Osteocyte (in vitro differentiated cells): Measurements from ENCODE around the gene RAD23B. TPM values are rescaled to one million over a fixed set of nuclear protein-coding genes. Genes with fewer than 3 reads are reported as not detected.

Experiments used
- DNase-seq: peaks from one replicate; pipeline ENCODE4 v3.0.0; 2021; ENCODE audit warnings: mixed read lengths; ENCODE audit not compliant: unreplicated experiment; ENCODE audit errors: extremely low spot score
- H3K27ac Mint-ChIP-seq: one replicate; pipeline ENCODE4 v1.8.0; 2021; ENCODE audit warnings: mild to moderate bottlenecking, mixed read lengths; ENCODE audit not compliant: unreplicated experiment
- H3K27me3 Mint-ChIP-seq: one replicate; pipeline ENCODE4 v1.8.0; 2021; ENCODE audit warnings: mixed read lengths; ENCODE audit not compliant: unreplicated experiment
- H3K36me3 Mint-ChIP-seq: one replicate; pipeline ENCODE4 v1.8.0; 2021; ENCODE audit warnings: mixed read lengths; ENCODE audit not compliant: unreplicated experiment
- H3K4me1 Mint-ChIP-seq: one replicate; pipeline ENCODE4 v1.8.0; 2021; ENCODE audit warnings: mixed read lengths; ENCODE audit not compliant: unreplicated experiment
- H3K4me3 Mint-ChIP-seq: one replicate; pipeline ENCODE4 v1.8.0; 2021; ENCODE audit warnings: mild to moderate bottlenecking, moderate library complexity, mixed read lengths; ENCODE audit not compliant: unreplicated experiment
- H3K9me3 Mint-ChIP-seq: one replicate; pipeline ENCODE4 v1.8.0; 2021; ENCODE audit warnings: mixed read lengths; ENCODE audit not compliant: unreplicated experiment
- CTCF ChIP-seq: fragments of 200-600 bp; sonication (generic); IDR thresholded peaks from 2 replicates; pipeline ENCODE4 v1.5.0; 2021; ENCODE audit warnings: antibody characterized with exemption, mild to moderate bottlenecking, moderate library complexity
- total RNA-seq: library from RNA; stranded (reverse); gene quantifications from 2 replicates; pipeline ENCODE4 v1.2.1, GENCODE V29; 2021

The RAD23B gene
- total RNA-seq, 1 donor from 2014 or later: 125 TPM

DNA sequence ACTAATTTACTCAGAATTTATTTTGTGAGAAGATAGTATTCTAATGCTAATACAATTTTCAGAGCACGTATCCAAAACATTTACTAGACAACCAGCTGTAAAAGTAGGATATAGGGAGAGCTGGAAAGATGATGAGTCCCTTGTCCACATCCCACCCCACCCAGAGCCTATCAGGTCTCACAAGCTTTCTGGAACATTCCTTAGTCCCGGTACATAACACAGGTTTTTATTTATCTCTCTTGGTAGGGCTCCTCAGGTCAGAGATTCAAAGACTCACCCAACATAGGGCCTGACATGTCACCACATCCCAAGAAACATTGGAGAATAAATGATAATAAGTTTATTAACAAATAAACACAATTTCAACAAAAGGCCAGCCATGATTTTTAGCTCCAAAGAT, 13.8 kb upstream of the RAD23B start:
- TF ChIP-seq CTCF: no peak
- Mint-ChIP-seq H3K36me3 (no peaks in the 10 kb centered on the region), H3K4me3 (no peak overlapping the region), H3K4me1 (peaks cover 24% of the 10 kb centered on the region), H3K9me3 (peaks cover 8% of the 10 kb centered on the region), H3K27ac (no peak overlapping the region), H3K27me3 (no peaks in the 10 kb centered on the region)
- no peak for DNase-seq

- H3K27me3 Mint-ChIP-seq: no peaks in the 10 kb centered on the region
- peaks cover 28% of the 10 kb centered on the region for H3K4me1 Mint-ChIP-seq
- peaks cover 8% of the 10 kb centered on the region for H3K9me3 Mint-ChIP-seq
- DNase-seq: no peak
- TF ChIP-seq CTCF: no peak
- H3K36me3 Mint-ChIP-seq: no peaks in the 10 kb centered on the region
- H3K4me3 Mint-ChIP-seq: no peak overlapping the region
- H3K27ac Mint-ChIP-seq: no peak overlapping the region
Observed at GRCh38 chr9:107269681-107270080, 13.4 kb upstream of the RAD23B start.

- Mint-ChIP-seq H3K27ac (no peak overlapping the region), H3K4me1 (peaks cover 32% of the 10 kb centered on the region), H3K27me3 (no peaks in the 10 kb centered on the region), H3K36me3 (no peaks in the 10 kb centered on the region), H3K9me3 (peaks cover 5% of the 10 kb centered on the region), H3K4me3 (no peak overlapping the region)
- no peak for DNase-seq
- TF ChIP-seq CTCF: no peak
Observed at GRCh38 chr9:107270082-107270481, 13.0 kb upstream of the RAD23B start.

- H3K27ac Mint-ChIP-seq: peak overlapping the region; percentile 63
- TF ChIP-seq CTCF: no peak
- H3K27me3 Mint-ChIP-seq: no peaks in the 10 kb centered on the region
- H3K9me3 Mint-ChIP-seq: peaks cover 4% of the 10 kb centered on the region
- no peak for DNase-seq
- no peaks in the 10 kb centered on the region for H3K36me3 Mint-ChIP-seq
- peaks cover 37% of the 10 kb centered on the region for H3K4me1 Mint-ChIP-seq
- H3K4me3 Mint-ChIP-seq: no peak overlapping the region
Observed at GRCh38 chr9:107270580-107270979, 12.5 kb upstream of the RAD23B start.

GRCh38 chr9:107273634-107274033, 9.4 kb upstream of the RAD23B start:
- DNase-seq: no peak
- no peaks in the 10 kb centered on the region for H3K27me3 Mint-ChIP-seq
- H3K4me1 Mint-ChIP-seq: peaks cover 56% of the 10 kb centered on the region
- H3K27ac Mint-ChIP-seq: peak overlapping the region; percentile 91
- H3K9me3 Mint-ChIP-seq: no peaks in the 10 kb centered on the region
- no peak overlapping the region for H3K4me3 Mint-ChIP-seq
- H3K36me3 Mint-ChIP-seq: no peaks in the 10 kb centered on the region
- TF ChIP-seq CTCF: no peak
